ENCODE data around the gene ARMC5. TPM values are rescaled to one million over a fixed set of nuclear protein-coding genes. Genes with fewer than 3 reads are reported as not detected.
"Not testable (repeated sequence)": the region's sequence is repeated elsewhere in the genome, so short reads cannot be mapped to it uniquely, and the experiment has no call there.

ARMC5 gene
- total RNA-seq, 1 donor from 2014 or later: 5.4 TPM

GRCh38 chr16:31501226-31501965 lies 42.1 kb downstream of the ARMC5 start:
- H3K27ac ChIP-seq: no peak overlapping the region
- peaks cover 3% of the 10 kb centered on the region for H4K20me1 ChIP-seq (ENCODE audit: low read depth)
- no peak overlapping the region for H3K9ac ChIP-seq
- TF ChIP-seq, protein P1, sequence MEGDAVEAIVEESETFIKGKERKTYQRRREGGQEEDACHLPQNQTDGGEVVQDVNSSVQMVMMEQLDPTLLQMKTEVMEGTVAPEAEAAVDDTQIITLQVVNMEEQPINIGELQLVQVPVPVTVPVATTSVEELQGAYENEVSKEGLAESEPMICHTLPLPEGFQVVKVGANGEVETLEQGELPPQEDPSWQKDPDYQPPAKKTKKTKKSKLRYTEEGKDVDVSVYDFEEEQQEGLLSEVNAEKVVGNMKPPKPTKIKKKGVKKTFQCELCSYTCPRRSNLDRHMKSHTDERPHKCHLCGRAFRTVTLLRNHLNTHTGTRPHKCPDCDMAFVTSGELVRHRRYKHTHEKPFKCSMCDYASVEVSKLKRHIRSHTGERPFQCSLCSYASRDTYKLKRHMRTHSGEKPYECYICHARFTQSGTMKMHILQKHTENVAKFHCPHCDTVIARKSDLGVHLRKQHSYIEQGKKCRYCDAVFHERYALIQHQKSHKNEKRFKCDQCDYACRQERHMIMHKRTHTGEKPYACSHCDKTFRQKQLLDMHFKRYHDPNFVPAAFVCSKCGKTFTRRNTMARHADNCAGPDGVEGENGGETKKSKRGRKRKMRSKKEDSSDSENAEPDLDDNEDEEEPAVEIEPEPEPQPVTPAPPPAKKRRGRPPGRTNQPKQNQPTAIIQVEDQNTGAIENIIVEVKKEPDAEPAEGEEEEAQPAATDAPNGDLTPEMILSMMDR (IDR thresholded peaks at IDR 0.05): no peak
- no peak for TF ChIP-seq EZH2phosphoT487 (IDR thresholded peaks at IDR 0.05)
- TF ChIP-seq EZH2 (IDR thresholded peaks at IDR 0.05): no peak
- H3K4me1 ChIP-seq: no peaks in the 10 kb centered on the region
- H2AFZ ChIP-seq (replicated peaks): no peak overlapping the region
- H3K9me3 ChIP-seq (ENCODE audit: low read depth): no peaks in the 10 kb centered on the region
- no peak for DNase-seq (ENCODE audit: low spot score)
- H3K27me3 Mint-ChIP-seq (ENCODE audit: insufficient read depth, low read depth): no peaks in the 10 kb centered on the region
- no peak overlapping the region for H3K27ac Mint-ChIP-seq
- peaks cover 3% of the 10 kb centered on the region for H3K4me1 Mint-ChIP-seq
- no peaks in the 10 kb centered on the region for H3F3A ChIP-seq (ENCODE audit: low read depth)
- no peak overlapping the region for H3K4me3 Mint-ChIP-seq
- H3K36me3 ChIP-seq: no peaks in the 10 kb centered on the region
- no peaks in the 10 kb centered on the region for H3K27me3 ChIP-seq
- no peak overlapping the region for H3K4me2 ChIP-seq
- no peaks in the 10 kb centered on the region for H3K79me2 ChIP-seq (ENCODE audit: low read depth)
- peaks cover 13% of the 10 kb centered on the region for H3K36me3 Mint-ChIP-seq
- H3K9me3 Mint-ChIP-seq: no peaks in the 10 kb centered on the region
- no peak overlapping the region for H3K4me3 ChIP-seq

DNA sequence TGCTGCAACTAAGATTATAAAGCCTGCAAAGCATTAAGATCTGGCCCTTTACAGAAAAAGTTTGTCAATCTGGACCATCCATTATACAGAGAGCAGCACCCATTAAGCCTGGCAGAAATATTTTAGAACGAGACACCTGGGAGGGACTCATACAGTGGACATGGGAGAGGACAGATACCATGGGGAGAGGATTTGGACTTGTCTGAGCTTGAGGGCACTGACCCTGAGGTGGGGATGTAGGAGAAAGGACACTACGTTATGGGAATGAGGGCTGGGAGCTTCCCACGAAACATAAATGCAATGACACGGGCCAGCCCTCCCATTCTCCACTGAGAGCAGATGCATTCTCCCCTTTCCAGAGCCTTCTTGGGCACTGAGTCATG lies 42.7 kb downstream of the ARMC5 start:
- Histone ChIP-seq H3K4me2 (no peak overlapping the region), H3K4me3 (no peak overlapping the region), H3K9me3 (ENCODE audit: low read depth) (no peaks in the 10 kb centered on the region), H3K9ac (no peak overlapping the region), H3F3A (ENCODE audit: low read depth) (no peaks in the 10 kb centered on the region), H3K4me1 (peaks cover 2% of the 10 kb centered on the region), H3K27ac (no peak overlapping the region), H3K79me2 (ENCODE audit: low read depth) (peaks cover 4% of the 10 kb centered on the region), H3K27me3 (no peaks in the 10 kb centered on the region), H3K36me3 (no peaks in the 10 kb centered on the region), H2AFZ (replicated peaks) (no peak overlapping the region), H4K20me1 (ENCODE audit: low read depth) (peaks cover 3% of the 10 kb centered on the region)
- Mint-ChIP-seq H3K9me3 (no peaks in the 10 kb centered on the region), H3K4me1 (peaks cover 4% of the 10 kb centered on the region), H3K36me3 (peaks cover 13% of the 10 kb centered on the region), H3K27me3 (ENCODE audit: insufficient read depth, low read depth) (no peaks in the 10 kb centered on the region), H3K4me3 (no peak overlapping the region), H3K27ac (no peak overlapping the region)
- no peak for DNase-seq (ENCODE audit: low spot score)
- TF ChIP-seq EZH2 (IDR thresholded peaks at IDR 0.05): no peak
- TF ChIP-seq, protein P1 (IDR thresholded peaks at IDR 0.05): no peak
- TF ChIP-seq EZH2phosphoT487 (IDR thresholded peaks at IDR 0.05): no peak

DNA sequence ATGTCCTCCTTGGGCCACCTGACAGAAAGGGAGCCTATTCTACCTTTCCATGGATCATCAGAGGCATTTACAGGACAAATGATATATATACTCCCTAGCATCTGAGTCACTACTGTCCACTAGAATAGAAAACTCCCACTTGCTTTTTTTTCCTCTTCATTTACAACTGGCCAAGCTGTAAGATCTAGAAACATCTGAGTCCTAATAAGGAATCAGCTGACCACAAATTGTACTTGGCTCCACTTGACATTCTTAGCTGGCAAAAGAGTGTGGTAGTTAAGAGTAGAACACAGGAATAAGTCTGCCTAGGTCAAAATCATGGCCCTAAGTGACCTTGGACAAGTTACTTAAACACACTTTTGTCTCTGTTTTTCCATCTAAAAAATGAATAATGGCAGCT lies 43.7 kb downstream of the ARMC5 start:
- H3K4me3 Mint-ChIP-seq: no peak overlapping the region
- peaks cover 6% of the 10 kb centered on the region for H3K36me3 Mint-ChIP-seq
- Histone ChIP-seq H3K9me3 (ENCODE audit: low read depth) (no peaks in the 10 kb centered on the region), H3K27ac (no peak overlapping the region), H3K9ac (no peak overlapping the region), H3K27me3 (no peaks in the 10 kb centered on the region), H3K4me3 (no peak overlapping the region), H3K4me1 (peaks cover 6% of the 10 kb centered on the region), H4K20me1 (ENCODE audit: low read depth) (peaks cover 3% of the 10 kb centered on the region), H2AFZ (replicated peaks) (no peak overlapping the region), H3K79me2 (ENCODE audit: low read depth) (peaks cover 15% of the 10 kb centered on the region), H3F3A (ENCODE audit: low read depth) (no peaks in the 10 kb centered on the region), H3K4me2 (no peak overlapping the region), H3K36me3 (no peaks in the 10 kb centered on the region)
- DNase-seq (ENCODE audit: low spot score): no peak
- TF ChIP-seq, protein P1 (IDR thresholded peaks at IDR 0.05): no peak
- TF ChIP-seq EZH2phosphoT487 (IDR thresholded peaks at IDR 0.05): no peak
- peaks cover 11% of the 10 kb centered on the region for H3K4me1 Mint-ChIP-seq
- H3K27ac Mint-ChIP-seq: no peak overlapping the region
- H3K27me3 Mint-ChIP-seq (ENCODE audit: insufficient read depth, low read depth): peaks cover 5% of the 10 kb centered on the region
- H3K9me3 Mint-ChIP-seq: no peaks in the 10 kb centered on the region

DNA sequence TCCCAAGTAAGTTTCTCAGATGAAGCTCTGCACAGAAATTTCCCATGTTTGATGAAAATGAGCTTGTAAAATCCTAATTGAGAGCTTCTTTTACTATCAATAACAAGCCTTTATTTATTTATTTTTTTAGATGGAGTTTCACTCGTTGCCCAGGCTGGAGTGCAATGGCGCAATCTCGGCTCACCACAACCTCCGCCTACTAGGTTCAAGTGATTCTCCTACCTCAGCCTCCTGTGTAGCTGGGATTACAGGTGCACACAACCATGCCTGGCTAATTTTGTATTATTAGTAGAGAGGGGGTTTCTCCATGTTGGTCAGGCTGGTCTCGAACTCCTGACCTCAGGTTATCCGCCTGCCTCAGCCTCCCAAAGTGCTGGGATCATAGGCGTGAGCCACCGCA lies 44.3 kb downstream of the ARMC5 start:
- H3K36me3 ChIP-seq; H3K27me3 ChIP-seq; H3K4me3 Mint-ChIP-seq; H3K9me3 ChIP-seq (ENCODE audit: low read depth); H3K4me1 ChIP-seq; H3K36me3 Mint-ChIP-seq; DNase-seq (ENCODE audit: low spot score); H3K9ac ChIP-seq; H3F3A ChIP-seq (ENCODE audit: low read depth); H3K4me3 ChIP-seq; H3K27me3 Mint-ChIP-seq (ENCODE audit: insufficient read depth, low read depth); H4K20me1 ChIP-seq (ENCODE audit: low read depth); H3K9me3 Mint-ChIP-seq; H2AFZ ChIP-seq (replicated peaks); H3K27ac ChIP-seq; H3K27ac Mint-ChIP-seq; H3K4me2 ChIP-seq: not testable (repeated sequence)
- H3K79me2 ChIP-seq (ENCODE audit: low read depth): peaks cover 15% of the 10 kb centered on the region
- peaks cover 11% of the 10 kb centered on the region for H3K4me1 Mint-ChIP-seq
